ENCODE measurements around the gene CEP57.
"Not testable (repeated sequence)": the region's sequence is repeated elsewhere in the genome, so short reads cannot be mapped to it uniquely, and the experiment has no call there.

Gene CEP57

GRCh38 chr11:95854362-95854761, 64.1 kb downstream of the CEP57 start:
- DNase-seq (ENCODE audit: low read depth in 2 of 2, low spot score in 1 of 2): not testable (repeated sequence)

- not testable (repeated sequence) for DNase-seq (ENCODE audit: low read depth in 2 of 2, low spot score in 1 of 2)
These were observed 69.7 kb downstream of the CEP57 start for GRCh38 chr11:95860024-95860423.

GRCh38 chr11:95863486-95864140, 73.3 kb downstream of the CEP57 start:
- DNase-seq (ENCODE audit: low read depth in 2 of 2, low spot score in 1 of 2): no peak

GRCh38 chr11:95867105-95867504, 76.8 kb downstream of the CEP57 start:
- no peak for DNase-seq (ENCODE audit: low read depth in 2 of 2, low spot score in 1 of 2)

GRCh38 chr11:95870877-95871276, 80.6 kb downstream of the CEP57 start:
- not testable (repeated sequence) for DNase-seq (ENCODE audit: low read depth in 2 of 2, low spot score in 1 of 2)

GRCh38 chr11:95877291-95877690, 87.0 kb downstream of the CEP57 start:
- DNase-seq (ENCODE audit: low read depth in 2 of 2, low spot score in 1 of 2): no peak
